Parathyroid adenoma (tissue), 2 donors: Measurements from ENCODE around the gene SURF6.

ENCODE experiments used
- H2AFZ ChIP-seq: fragments of 300-600 bp; sonication (generic); one replicate; pipeline ENCODE4 v1.7.0; 2017; ENCODE audit warnings: antibody characterized with exemption, mild to moderate bottlenecking
- H3K27ac ChIP-seq: fragments of 300-600 bp; sonication (generic); one replicate; pipeline ENCODE4 v1.7.0; 2017
- H3K27me3 ChIP-seq: fragments of 300-600 bp; sonication (generic); one replicate; pipeline ENCODE4 v1.7.0; 2017; ENCODE audit warnings: low read length; ENCODE audit not compliant: control insufficient read depth, insufficient read depth
- H3K36me3 ChIP-seq: fragments of 300-600 bp; sonication (generic); one replicate; pipeline ENCODE4 v1.7.0; 2017; ENCODE audit warnings: low read length; ENCODE audit not compliant: control insufficient read depth, insufficient read depth
- H3K4me1 ChIP-seq: fragments of 300-600 bp; sonication (generic); one replicate; pipeline ENCODE4 v1.7.0; 2017; ENCODE audit warnings: control low read depth
- H3K4me2 ChIP-seq: fragments of 300-600 bp; sonication (generic); one replicate; pipeline ENCODE4 v1.7.0; 2017; ENCODE audit warnings: low read length
- H3K4me3 ChIP-seq: fragments of 300-600 bp; sonication (generic); one replicate; pipeline ENCODE4 v1.7.0; 2017; ENCODE audit warnings: low read depth, low read length
- H3K79me2 ChIP-seq: fragments of 300-600 bp; sonication (generic); one replicate; pipeline ENCODE4 v1.7.0; 2017; ENCODE audit warnings: control low read depth
- H3K9ac ChIP-seq: fragments of 300-600 bp; sonication (generic); one replicate; pipeline ENCODE4 v1.7.0; 2017; ENCODE audit warnings: mild to moderate bottlenecking
- H3K9me3 ChIP-seq: fragments of 300-600 bp; sonication (generic); one replicate; pipeline ENCODE4 v1.7.0; 2017; ENCODE audit warnings: low read length; ENCODE audit not compliant: control insufficient read depth
- TF ChIP-seq, protein P1 (sequence below): fragments of 300-600 bp; sonication (generic); IDR thresholded peaks from one replicate; pipeline ENCODE4 v1.7.0; 2017; ENCODE audit warnings: antibody characterized with exemption, mild to moderate bottlenecking
- donor health status: primary hyperparathyroidism.

SURF6 gene

DNA sequence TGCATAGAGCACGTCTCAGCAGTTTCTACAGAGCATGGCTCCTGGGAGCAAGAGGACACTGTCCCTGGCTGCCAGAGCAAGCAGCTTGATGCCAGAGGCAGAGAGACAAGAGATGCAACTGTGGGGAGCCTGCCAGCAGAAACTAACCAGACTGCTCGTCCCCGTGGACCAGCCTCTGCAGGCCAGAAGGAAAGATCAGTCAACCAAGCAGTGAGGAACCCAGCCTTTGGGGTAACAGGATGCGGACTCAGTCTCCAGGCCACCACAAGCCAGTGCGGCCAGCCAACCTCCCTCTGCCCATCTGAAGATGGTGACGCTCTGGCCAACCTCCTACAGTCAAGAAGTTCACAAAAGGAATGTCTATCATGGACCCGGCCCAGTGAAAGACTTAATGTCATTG is 36.2 kb upstream of the SURF6 start:
- no peaks in the 10 kb centered on the region for H3K36me3 ChIP-seq
- no peak overlapping the region for H3K4me3 ChIP-seq
- H3K4me1 ChIP-seq: peaks cover 19% of the 10 kb centered on the region
- no peaks in the 10 kb centered on the region for H3K27me3 ChIP-seq
- no peak overlapping the region for H3K9ac ChIP-seq
- no peak overlapping the region for H2AFZ ChIP-seq
- H3K9me3 ChIP-seq: no peaks in the 10 kb centered on the region
- H3K27ac ChIP-seq: no peak overlapping the region
- TF ChIP-seq, protein P1, sequence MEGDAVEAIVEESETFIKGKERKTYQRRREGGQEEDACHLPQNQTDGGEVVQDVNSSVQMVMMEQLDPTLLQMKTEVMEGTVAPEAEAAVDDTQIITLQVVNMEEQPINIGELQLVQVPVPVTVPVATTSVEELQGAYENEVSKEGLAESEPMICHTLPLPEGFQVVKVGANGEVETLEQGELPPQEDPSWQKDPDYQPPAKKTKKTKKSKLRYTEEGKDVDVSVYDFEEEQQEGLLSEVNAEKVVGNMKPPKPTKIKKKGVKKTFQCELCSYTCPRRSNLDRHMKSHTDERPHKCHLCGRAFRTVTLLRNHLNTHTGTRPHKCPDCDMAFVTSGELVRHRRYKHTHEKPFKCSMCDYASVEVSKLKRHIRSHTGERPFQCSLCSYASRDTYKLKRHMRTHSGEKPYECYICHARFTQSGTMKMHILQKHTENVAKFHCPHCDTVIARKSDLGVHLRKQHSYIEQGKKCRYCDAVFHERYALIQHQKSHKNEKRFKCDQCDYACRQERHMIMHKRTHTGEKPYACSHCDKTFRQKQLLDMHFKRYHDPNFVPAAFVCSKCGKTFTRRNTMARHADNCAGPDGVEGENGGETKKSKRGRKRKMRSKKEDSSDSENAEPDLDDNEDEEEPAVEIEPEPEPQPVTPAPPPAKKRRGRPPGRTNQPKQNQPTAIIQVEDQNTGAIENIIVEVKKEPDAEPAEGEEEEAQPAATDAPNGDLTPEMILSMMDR: no peak
- peaks cover 42% of the 10 kb centered on the region for H3K79me2 ChIP-seq
- no peak overlapping the region for H3K4me2 ChIP-seq

DNA sequence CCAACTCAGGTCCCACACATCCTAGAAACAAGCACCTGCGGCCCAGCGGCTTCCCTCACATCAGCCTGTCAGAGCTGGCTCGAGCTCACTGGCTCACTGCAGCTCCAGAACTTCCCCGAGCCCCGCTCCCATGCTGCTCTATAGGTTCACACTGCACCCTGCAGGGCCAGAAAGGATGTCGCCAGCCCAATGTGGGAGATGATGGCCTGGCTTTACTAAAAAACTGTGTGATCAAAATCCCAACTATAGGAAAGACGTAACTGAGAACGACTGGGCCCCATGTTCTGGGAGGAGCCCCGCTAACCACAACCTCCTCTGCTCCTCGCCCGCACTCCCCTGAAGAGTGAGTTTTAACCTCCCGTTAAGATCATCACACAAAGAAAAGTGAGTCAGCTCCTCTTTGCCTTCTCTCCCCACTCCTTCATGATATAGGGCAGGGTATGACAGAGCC is 35.3 kb upstream of the SURF6 start:
- Histone ChIP-seq H3K4me1 (peaks cover 19% of the 10 kb centered on the region), H3K36me3 (no peaks in the 10 kb centered on the region), H3K9ac (no peak overlapping the region), H3K9me3 (no peaks in the 10 kb centered on the region), H3K27ac (no peak overlapping the region), H3K4me3 (no peak overlapping the region), H2AFZ (no peak overlapping the region), H3K27me3 (no peaks in the 10 kb centered on the region), H3K79me2 (peaks cover 42% of the 10 kb centered on the region), H3K4me2 (no peak overlapping the region)
- TF ChIP-seq, protein P1: no peak

DNA sequence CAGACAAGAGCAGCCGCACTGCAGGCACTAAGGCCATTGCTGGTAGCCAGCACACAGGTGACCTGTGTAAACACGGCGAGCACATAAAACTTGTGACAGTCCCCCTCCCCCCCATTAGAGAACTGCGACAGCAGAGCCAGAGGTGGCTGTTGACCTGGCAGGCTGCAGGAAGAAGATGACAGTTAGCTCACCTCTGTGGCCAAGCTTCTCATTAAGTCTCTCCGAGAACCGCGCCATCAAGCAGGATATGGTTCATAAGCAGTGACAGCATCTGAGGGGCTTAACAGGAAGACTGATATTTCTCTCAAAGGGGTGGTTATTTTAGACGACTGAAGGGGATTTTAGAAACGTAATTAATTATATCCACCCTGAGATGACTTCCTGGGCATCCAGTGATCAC is 34.7 kb upstream of the SURF6 start:
- peaks cover 45% of the 10 kb centered on the region for H3K79me2 ChIP-seq
- H3K27me3 ChIP-seq: no peaks in the 10 kb centered on the region
- no peak overlapping the region for H3K27ac ChIP-seq
- no peak overlapping the region for H3K4me3 ChIP-seq
- H3K9ac ChIP-seq: no peak overlapping the region
- H3K4me2 ChIP-seq: no peak overlapping the region
- peaks cover 19% of the 10 kb centered on the region for H3K4me1 ChIP-seq
- no peaks in the 10 kb centered on the region for H3K36me3 ChIP-seq
- TF ChIP-seq, protein P1: no peak
- no peak overlapping the region for H2AFZ ChIP-seq
- H3K9me3 ChIP-seq: no peaks in the 10 kb centered on the region

DNA sequence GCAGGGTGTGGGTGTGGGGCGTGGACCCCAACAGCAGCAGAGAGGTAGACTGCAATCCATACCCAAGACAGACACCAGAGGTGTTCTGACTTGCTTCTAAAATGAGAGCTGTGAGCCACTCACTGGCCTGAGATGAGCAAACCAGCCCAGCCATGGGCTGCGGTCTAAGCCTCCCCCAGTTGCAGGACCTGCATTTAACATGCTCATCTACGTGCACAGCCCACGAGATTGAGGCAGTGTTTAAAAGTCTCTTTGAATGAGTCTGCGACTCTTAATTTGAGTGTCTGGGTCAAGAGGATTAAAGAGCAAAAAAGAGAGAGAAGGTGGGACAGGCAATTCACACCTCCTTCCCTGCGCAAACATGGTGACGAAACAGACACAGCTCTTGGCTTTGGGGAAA is 33.9 kb upstream of the SURF6 start:
- no peak overlapping the region for H3K9ac ChIP-seq
- H3K4me2 ChIP-seq: no peak overlapping the region
- peaks cover 43% of the 10 kb centered on the region for H3K79me2 ChIP-seq
- H3K36me3 ChIP-seq: no peaks in the 10 kb centered on the region
- TF ChIP-seq, protein P1: no peak
- no peak overlapping the region for H3K27ac ChIP-seq
- peaks cover 19% of the 10 kb centered on the region for H3K4me1 ChIP-seq
- no peaks in the 10 kb centered on the region for H3K27me3 ChIP-seq
- no peak overlapping the region for H3K4me3 ChIP-seq
- no peaks in the 10 kb centered on the region for H3K9me3 ChIP-seq
- no peak overlapping the region for H2AFZ ChIP-seq

DNA sequence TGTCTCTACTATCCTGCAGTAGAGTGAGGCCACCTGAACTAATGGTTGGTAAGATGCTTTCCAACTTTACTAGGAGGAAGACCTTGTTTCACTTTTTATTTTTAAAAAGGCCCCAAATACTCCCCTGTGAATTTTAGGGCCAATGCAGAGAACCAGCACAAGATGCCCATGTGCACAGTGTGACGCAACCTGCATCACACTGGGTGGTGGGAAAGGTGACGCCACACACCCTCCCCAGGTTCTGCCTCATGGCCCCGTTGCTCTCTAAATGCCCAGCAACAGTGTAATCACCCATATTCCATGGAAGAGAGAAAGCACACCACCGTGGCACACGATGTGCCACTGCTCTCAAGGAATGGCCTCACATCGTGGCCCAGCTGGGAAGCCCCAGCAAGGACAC is 33.4 kb upstream of the SURF6 start:
- H3K27ac ChIP-seq: no peak overlapping the region
- H3K27me3 ChIP-seq: no peaks in the 10 kb centered on the region
- H3K4me2 ChIP-seq: no peak overlapping the region
- H2AFZ ChIP-seq: no peak overlapping the region
- H3K4me1 ChIP-seq: peaks cover 19% of the 10 kb centered on the region
- H3K36me3 ChIP-seq: no peaks in the 10 kb centered on the region
- TF ChIP-seq, protein P1: no peak
- H3K4me3 ChIP-seq: no peak overlapping the region
- peaks cover 39% of the 10 kb centered on the region for H3K79me2 ChIP-seq
- H3K9ac ChIP-seq: no peak overlapping the region
- H3K9me3 ChIP-seq: no peaks in the 10 kb centered on the region
